ENCODE measurements around the gene TRMT61A. TPM values are rescaled to one million over a fixed set of nuclear protein-coding genes. Genes with fewer than 3 reads are reported as not detected.

The TRMT61A gene
- total and polyA plus RNA-seq, 9 donors = 6.4 to 9.1 (median 7.8) TPM

DNA sequence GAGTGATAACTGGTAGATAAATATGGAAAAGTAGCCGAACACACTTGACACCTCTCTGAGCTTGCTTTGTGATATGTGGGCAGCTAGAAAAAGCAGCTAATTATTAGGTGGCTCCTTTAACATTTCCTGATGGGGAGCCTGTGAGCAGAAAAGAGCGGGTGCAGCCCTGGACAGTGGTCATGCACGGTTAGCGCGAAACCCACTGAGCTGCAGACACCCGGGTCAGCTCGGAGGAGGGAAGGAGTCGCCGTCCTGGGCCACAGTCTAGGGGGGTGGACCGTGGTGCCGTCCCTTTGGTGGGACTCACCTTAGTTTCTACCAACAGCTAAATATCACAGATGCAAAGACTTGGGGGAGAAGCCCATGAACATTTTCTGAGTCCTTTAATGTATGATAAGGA lies 40.4 kb downstream of the TRMT61A start:
- Histone ChIP-seq H3K4me3 (ENCODE audit: low read length) (no peak overlapping the region), H3K27me3 (ENCODE audit: control insufficient read depth, insufficient read depth, low read length) (no peaks in the 10 kb centered on the region), H3K36me3 (ENCODE audit: control insufficient read depth, insufficient read depth, low read length) (peaks cover 26% of the 10 kb centered on the region), H3K27ac (ENCODE audit: low read length) (no peak overlapping the region), H3K9me3 (replicated peaks; ENCODE audit: control insufficient read depth, low read depth, low read length) (no peaks in the 10 kb centered on the region), H3K4me1 (ENCODE audit: control insufficient read depth, insufficient read depth, low read length) (no peaks in the 10 kb centered on the region)
- WGBS (ENCODE audit: insufficient coverage) = 83% methylated on average over 1 of the region's 11 CpGs
- DNase-seq = no peak

DNA sequence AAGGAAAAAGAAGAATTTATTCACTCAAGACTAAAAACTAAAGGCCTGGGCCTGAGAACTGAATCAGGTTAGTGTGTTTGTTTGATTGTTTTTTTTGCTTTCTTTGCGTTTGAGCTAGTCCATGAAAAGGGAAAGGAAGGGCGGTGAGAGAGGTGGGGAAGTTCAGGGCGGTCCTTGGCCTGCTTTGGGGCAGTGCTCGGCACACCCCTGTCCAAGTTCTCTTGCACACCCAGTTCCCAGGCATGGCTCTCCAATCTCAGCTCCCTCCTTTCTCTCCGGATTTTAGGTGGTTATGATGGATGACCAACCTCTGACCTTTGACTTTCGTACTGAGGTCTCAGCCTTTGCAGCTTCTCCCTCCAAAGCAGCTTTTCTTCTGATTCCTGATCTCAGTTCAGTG lies 45.1 kb downstream of the TRMT61A start:
- Histone ChIP-seq H3K4me3 (ENCODE audit: low read length) (no peak overlapping the region), H3K36me3 (ENCODE audit: control insufficient read depth, insufficient read depth, low read length) (peaks cover 38% of the 10 kb centered on the region), H3K9me3 (replicated peaks; ENCODE audit: control insufficient read depth, low read depth, low read length) (no peaks in the 10 kb centered on the region), H3K4me1 (ENCODE audit: control insufficient read depth, insufficient read depth, low read length) (peaks cover 11% of the 10 kb centered on the region), H3K27me3 (ENCODE audit: control insufficient read depth, insufficient read depth, low read length) (no peaks in the 10 kb centered on the region), H3K27ac (ENCODE audit: low read length) (no peak overlapping the region)
- DNase-seq = no peak
- 43% methylated on average over 1 of the region's 6 CpGs for WGBS (ENCODE audit: insufficient coverage)

DNA sequence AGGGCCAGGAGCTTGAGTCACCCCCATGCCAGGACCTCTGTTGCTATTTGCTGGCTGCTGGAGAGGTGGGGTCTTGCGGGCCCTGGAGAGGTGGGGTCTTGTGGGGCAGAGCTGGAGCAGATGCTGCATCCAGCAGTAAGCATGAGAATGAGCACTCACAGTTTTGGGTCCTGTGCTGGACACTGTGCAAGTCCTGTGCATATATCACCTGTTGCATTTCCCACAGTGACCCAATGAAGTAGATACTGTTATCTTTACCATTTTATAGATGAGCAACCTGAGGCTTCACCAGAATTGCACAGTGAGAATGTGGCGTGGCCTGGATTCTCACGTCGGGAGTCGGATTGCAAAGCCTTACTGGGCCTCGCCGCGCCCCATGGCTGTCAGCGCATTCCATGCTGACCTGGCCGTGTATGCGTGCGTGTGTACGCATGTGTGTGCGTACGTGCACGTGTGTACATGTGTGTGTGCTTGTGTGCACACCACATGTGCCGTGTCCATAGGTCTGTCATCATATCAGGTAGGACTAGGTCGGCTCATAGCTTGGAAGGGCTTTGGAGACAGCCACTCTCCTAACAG lies 45.8 kb downstream of the TRMT61A start:
- Histone ChIP-seq H3K27me3 (ENCODE audit: control insufficient read depth, insufficient read depth, low read length) (no peaks in the 10 kb centered on the region), H3K36me3 (ENCODE audit: control insufficient read depth, insufficient read depth, low read length) (peaks cover 36% of the 10 kb centered on the region), H3K9me3 (replicated peaks; ENCODE audit: control insufficient read depth, low read depth, low read length) (no peaks in the 10 kb centered on the region), H3K4me1 (ENCODE audit: control insufficient read depth, insufficient read depth, low read length) (peaks cover 11% of the 10 kb centered on the region), H3K4me3 (ENCODE audit: low read length) (no peak overlapping the region), H3K27ac (ENCODE audit: low read length) (no peak overlapping the region)
- WGBS (ENCODE audit: insufficient coverage) = 96% methylated on average over 12 of the region's 18 CpGs
- DNase-seq = no peak

- Histone ChIP-seq H3K4me1 (ENCODE audit: control insufficient read depth, insufficient read depth, low read length) (peaks cover 11% of the 10 kb centered on the region), H3K27ac (ENCODE audit: low read length) (peak overlapping the region; percentile 44), H3K4me3 (ENCODE audit: low read length) (no peak overlapping the region), H3K36me3 (ENCODE audit: control insufficient read depth, insufficient read depth, low read length) (peaks cover 38% of the 10 kb centered on the region), H3K9me3 (replicated peaks; ENCODE audit: control insufficient read depth, low read depth, low read length) (no peaks in the 10 kb centered on the region), H3K27me3 (ENCODE audit: control insufficient read depth, insufficient read depth, low read length) (no peaks in the 10 kb centered on the region)
- peak; percentile 87 for DNase-seq
- WGBS (ENCODE audit: insufficient coverage) = 19% methylated on average over 7 of the region's 9 CpGs
Measured at GRCh38 chr14:103576371-103577024, 47.5 kb downstream of the TRMT61A start.

- no peaks in the 10 kb centered on the region for H3K27me3 ChIP-seq (ENCODE audit: control insufficient read depth, insufficient read depth, low read length)
- DNase-seq = no peak
- H3K4me3 ChIP-seq (ENCODE audit: low read length) = no peak overlapping the region
- H3K27ac ChIP-seq (ENCODE audit: low read length) = no peak overlapping the region
- H3K9me3 ChIP-seq (replicated peaks; ENCODE audit: control insufficient read depth, low read depth, low read length) = no peaks in the 10 kb centered on the region
- peaks cover 42% of the 10 kb centered on the region for H3K36me3 ChIP-seq (ENCODE audit: control insufficient read depth, insufficient read depth, low read length)
- 96% methylated on average over 10 of the region's 12 CpGs for WGBS (ENCODE audit: insufficient coverage)
- H3K4me1 ChIP-seq (ENCODE audit: control insufficient read depth, insufficient read depth, low read length) = peaks cover 11% of the 10 kb centered on the region
Measured at GRCh38 chr14:103578401-103579075, 49.5 kb downstream of the TRMT61A start.

DNA sequence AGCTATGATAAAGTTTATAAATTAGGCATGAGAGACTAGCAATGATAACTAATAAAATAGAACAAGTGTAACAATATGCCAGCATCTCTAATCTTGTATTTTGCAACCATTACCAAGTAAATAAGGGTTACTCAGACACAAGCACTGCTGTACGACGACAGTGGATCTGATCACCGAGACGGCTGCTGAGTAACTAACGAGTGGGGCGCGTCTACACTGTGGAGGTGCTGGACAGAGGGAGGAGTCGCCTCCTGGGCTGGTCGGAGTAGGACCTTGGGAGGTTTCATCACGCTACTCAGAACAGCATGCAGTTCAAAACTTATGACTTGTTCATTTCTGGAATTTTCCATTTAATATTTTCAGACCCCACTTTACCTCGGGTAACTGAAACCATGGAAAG lies 52.2 kb downstream of the TRMT61A start:
- no peak overlapping the region for H3K4me3 ChIP-seq (ENCODE audit: low read length)
- peaks cover 11% of the 10 kb centered on the region for H3K4me1 ChIP-seq (ENCODE audit: control insufficient read depth, insufficient read depth, low read length)
- 90% methylated on average over 7 of the region's 11 CpGs for WGBS (ENCODE audit: insufficient coverage)

DNA sequence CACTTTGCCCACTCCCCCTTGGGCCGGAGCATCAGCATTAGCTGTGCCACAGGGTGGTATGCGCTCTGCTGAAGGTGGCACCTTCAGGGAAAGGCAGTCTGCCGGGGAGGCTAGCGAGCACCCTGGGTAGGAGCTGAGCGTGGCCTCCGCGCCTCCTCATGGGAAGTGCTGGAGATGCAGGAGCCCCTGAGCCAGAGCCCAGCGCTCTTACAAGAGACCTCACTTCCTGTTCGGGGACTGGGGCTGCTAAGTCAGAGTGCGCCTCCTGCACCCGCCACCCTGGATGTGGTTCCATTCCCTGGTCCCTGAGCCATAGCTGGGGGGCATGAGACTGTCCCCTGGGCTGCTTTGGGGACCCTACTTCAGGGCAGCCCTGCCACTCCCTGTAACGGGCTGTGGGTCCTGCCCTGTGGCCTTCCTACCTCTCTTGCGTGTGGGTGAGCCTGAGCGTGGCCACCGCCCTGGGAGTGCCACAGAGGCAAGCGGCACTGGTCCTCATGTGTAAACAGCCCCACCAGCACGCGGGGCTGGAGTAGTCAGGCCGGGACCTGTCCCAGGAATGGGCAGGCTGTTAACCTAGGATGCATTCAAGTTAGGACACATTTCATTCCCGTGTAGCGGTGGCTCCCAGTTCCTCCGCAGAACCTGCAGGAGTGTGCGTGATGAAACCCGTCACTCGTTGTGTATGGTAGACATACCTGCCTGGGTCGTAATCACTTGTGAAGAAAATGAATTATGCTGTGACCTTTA lies 53.1 kb downstream of the TRMT61A start:
- H3K27me3 ChIP-seq (ENCODE audit: control insufficient read depth, insufficient read depth, low read length) = no peaks in the 10 kb centered on the region
- H3K36me3 ChIP-seq (ENCODE audit: control insufficient read depth, insufficient read depth, low read length) = peaks cover 33% of the 10 kb centered on the region
- peaks cover 2% of the 10 kb centered on the region for H3K4me1 ChIP-seq (ENCODE audit: control insufficient read depth, insufficient read depth, low read length)
- no peaks in the 10 kb centered on the region for H3K9me3 ChIP-seq (replicated peaks; ENCODE audit: control insufficient read depth, low read depth, low read length)
- DNase-seq = no peak
- H3K4me3 ChIP-seq (ENCODE audit: low read length) = no peak overlapping the region
- 88% methylated on average over 22 of the region's 26 CpGs for WGBS (ENCODE audit: insufficient coverage)
- H3K27ac ChIP-seq (ENCODE audit: low read length) = no peak overlapping the region

More for the DNA sequence above, 52.2 kb downstream of the TRMT61A start:
- Histone ChIP-seq H3K27ac (ENCODE audit: low read length) (no peak overlapping the region), H3K36me3 (ENCODE audit: control insufficient read depth, insufficient read depth, low read length) (peaks cover 33% of the 10 kb centered on the region), H3K27me3 (ENCODE audit: control insufficient read depth, insufficient read depth, low read length) (no peaks in the 10 kb centered on the region), H3K9me3 (replicated peaks; ENCODE audit: control insufficient read depth, low read depth, low read length) (no peaks in the 10 kb centered on the region)
- DNase-seq = no peak

DNA sequence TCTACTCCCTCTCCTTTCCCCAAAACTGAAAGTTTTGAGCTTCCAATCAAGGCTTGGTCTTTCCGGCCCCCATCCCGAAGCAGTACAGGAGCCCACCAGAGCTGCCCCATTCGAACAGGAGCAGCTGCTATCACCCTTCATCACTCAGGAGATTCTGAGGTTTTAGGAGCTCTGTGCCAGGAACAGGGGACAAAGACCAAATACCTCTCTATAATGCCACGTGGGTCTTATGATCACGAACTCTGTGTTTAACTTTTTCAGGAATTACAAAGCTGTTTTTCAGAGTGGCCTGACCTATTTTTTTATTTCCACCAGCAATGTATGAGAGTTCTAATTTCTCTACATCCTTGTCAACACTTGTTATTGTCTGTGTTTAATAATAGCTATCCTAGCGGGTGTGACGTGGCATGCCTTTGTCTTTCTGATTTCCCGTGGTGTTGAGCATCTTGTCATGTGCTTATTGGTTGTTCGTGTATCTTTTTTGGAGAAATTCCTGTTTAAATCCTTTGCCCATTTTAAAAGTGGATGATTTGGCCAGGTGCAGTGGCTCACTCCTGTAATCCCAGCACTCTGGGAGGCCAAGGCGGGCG lies 55.4 kb downstream of the TRMT61A start:
- Histone ChIP-seq H3K9me3 (replicated peaks; ENCODE audit: control insufficient read depth, low read depth, low read length) (no peaks in the 10 kb centered on the region), H3K4me1 (ENCODE audit: control insufficient read depth, insufficient read depth, low read length) (no peaks in the 10 kb centered on the region), H3K4me3 (ENCODE audit: low read length) (no peak overlapping the region), H3K36me3 (ENCODE audit: control insufficient read depth, insufficient read depth, low read length) (peaks cover 30% of the 10 kb centered on the region), H3K27ac (ENCODE audit: low read length) (no peak overlapping the region), H3K27me3 (ENCODE audit: control insufficient read depth, insufficient read depth, low read length) (no peaks in the 10 kb centered on the region)
- 97% methylated on average over 4 of the region's 11 CpGs for WGBS (ENCODE audit: insufficient coverage)
- no peak for DNase-seq
